ENCODE results near the gene NANOS3.
A peak's percentile ranks its signal among the peaks of the same experiment; 100 is the strongest.

NANOS3 gene

DNA sequence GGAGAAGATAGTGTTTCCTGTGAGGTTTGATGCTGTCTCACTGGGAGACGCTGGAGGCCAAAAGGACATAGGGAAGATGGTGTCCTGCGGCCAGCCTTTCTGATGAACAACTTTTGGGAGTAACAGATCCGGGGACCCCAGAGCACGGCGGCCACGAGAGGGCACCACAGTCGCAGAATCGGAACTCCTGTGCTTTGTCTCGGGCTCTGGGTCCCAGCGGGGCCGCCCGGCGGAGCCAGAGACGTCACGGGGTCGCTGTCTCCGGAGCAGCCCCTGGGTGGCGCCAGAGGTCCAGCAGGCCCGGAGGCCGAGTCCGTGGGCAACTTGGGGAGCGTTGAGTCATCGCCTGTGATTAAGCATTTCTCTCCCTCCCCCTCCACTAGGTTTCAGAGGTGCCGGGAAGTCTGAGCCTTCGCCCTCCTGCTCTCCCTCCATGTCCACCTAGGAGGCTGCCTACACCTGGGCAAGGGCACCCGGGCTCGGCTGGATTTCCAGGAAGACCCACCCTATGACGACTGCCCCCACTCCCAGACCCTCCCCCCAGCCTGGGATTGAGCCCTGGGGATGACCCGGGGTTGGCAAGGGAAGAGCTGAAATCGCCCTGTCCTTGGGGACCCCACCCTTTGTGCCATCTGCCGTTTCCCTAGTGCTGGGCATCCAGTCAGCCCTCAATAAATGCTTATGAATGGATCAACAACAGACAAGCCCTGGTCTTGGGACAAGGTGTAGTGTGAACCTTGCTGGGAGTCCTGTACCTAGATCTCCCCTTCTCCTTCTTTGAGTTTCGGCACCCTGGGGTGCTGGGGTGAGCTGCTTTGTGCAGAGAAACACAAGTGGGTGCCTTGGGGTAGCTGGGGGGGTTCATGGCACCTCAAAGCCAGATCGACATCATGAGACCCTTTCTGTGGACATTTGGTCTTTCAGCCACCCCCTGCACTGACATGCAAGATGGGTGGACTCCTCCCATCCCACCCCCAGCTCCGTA is 3.4 kb downstream of the NANOS3 start:
- peak; percentile 98 for TF ChIP-seq CTCF (IDR thresholded peaks at IDR 0.05; ENCODE audit: borderline replicate concordance, insufficient read depth, low read depth, low read length)
- H3K4me3 ChIP-seq (ENCODE audit: low read depth, low read length) = peak overlapping the region; percentile 27

DNA sequence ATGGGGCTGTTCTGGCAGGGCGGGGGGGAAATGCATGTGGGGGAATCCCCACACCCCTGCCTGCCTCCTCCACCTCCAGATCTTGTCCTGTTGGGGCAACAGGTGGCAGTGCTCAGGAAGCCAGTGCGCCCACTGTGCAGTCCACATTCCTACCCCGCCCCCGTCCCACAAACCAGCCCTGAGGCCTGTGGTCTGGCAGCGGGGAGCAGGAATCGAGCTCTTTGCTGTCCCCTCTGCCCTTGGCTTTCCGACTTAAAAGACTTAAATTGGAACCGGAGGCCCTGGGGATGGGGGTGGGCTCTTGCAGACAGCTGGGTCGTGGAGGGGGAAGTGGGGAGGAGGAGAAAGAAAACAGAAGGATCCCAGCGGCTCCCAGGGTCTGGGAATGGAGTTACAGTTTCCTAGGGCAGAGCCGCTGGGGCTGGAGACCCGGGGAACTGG is 4.3 kb downstream of the NANOS3 start:
- TF ChIP-seq CTCF (IDR thresholded peaks at IDR 0.05; ENCODE audit: borderline replicate concordance, insufficient read depth, low read depth, low read length) = no peak
- H3K4me3 ChIP-seq (ENCODE audit: low read depth, low read length) = no peak overlapping the region

GRCh38 chr19:13881692-13882418 is 4.9 kb downstream of the NANOS3 start:
- no peak for TF ChIP-seq CTCF (IDR thresholded peaks at IDR 0.05; ENCODE audit: borderline replicate concordance, insufficient read depth, low read depth, low read length)
- no peak overlapping the region for H3K4me3 ChIP-seq (ENCODE audit: low read depth, low read length)

- H3K4me3 ChIP-seq (ENCODE audit: low read depth, low read length) = no peak overlapping the region
- no peak for TF ChIP-seq CTCF (IDR thresholded peaks at IDR 0.05; ENCODE audit: borderline replicate concordance, insufficient read depth, low read depth, low read length)
Measured at GRCh38 chr19:13882419-13882795, 5.5 kb downstream of the NANOS3 start.

DNA sequence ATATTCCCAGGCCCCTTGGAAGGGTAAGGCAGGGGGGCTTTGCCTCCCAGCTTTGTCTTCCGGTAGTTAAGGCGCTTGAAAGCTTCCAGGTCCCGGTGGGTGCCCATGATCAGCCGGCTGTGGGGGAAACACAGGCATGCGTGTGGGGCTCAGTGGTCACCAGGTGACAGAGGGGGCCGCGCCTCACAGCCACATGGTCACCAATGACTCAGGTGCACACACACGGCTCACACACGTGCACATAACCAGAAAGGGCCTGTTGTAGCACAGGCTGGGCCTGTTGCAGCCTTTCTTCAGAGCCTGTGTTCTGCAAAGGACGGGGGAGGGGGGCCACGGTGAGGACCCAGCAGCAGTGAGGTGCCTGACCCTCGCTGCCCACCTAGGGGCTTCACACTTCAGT is 5.9 kb downstream of the NANOS3 start:
- TF ChIP-seq CTCF (IDR thresholded peaks at IDR 0.05; ENCODE audit: borderline replicate concordance, insufficient read depth, low read depth, low read length) = no peak
- H3K4me3 ChIP-seq (ENCODE audit: low read depth, low read length) = no peak overlapping the region

DNA sequence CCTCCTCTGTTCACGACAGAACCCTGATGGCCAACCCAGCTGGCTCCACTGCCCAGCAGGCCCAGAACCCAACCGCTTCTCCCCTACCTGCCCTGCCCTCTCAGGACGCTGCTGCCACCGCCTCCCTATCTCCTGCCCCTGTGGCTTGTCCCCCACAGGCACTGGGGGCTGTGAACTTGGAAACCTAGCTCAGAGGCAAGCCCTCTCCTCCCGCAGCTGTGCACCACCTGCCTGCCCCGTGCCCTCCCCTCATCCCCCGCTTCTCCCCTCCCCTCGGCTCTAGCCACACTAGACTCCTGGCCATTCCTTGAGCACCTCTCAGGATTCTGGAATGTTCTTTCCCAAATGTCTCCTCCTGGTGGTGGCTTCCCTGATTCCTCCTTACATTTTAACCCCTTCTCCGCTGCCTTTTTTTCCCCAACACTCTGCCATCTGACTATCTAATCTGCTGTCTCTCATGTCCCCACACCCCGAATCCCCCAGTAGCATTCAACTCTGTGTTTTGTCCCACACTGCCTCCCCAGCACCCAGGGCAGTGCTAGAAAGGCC is 6.7 kb downstream of the NANOS3 start:
- TF ChIP-seq CTCF (IDR thresholded peaks at IDR 0.05; ENCODE audit: borderline replicate concordance, insufficient read depth, low read depth, low read length) = no peak
- no peak overlapping the region for H3K4me3 ChIP-seq (ENCODE audit: low read depth, low read length)
